Smooth muscle cell (in vitro differentiated cells): ENCODE data around the gene PCDHGA4. TPM values are rescaled to one million over a fixed set of nuclear protein-coding genes. Genes with fewer than 3 reads are reported as not detected.
"Not testable (repeated sequence)": the region's sequence is repeated elsewhere in the genome, so short reads cannot be mapped to it uniquely, and the experiment has no call there.

ENCODE experiments used
- DNase-seq: peaks from one replicate; lab custom pipeline; 2025; ENCODE audit not compliant: unreplicated experiment; lab: John Stamatoyannopoulos, UW
- H2AFZ ChIP-seq: fragments of 200-600 bp; sonication (generic); 2 replicates; pipeline ENCODE4 v1.6.0; 2016; ENCODE audit warnings: antibody characterized with exemption, low read depth, mild to moderate bottlenecking
- H3F3A ChIP-seq: fragments of 200-600 bp; sonication (generic); 2 replicates; pipeline ENCODE4 v1.6.0; 2017; ENCODE audit warnings: antibody characterized with exemption, low read depth
- H3K27ac ChIP-seq: fragments of 200-600 bp; sonication (generic); 2 replicates; pipeline ENCODE4 v1.5.1; 2016; ENCODE audit warnings: low read depth, mild to moderate bottlenecking
- H3K27me3 ChIP-seq: fragments of 200-600 bp; sonication (generic); 2 replicates; pipeline ENCODE4 v1.6.1; 2016; ENCODE audit warnings: low read depth, mild to moderate bottlenecking
- H3K36me3 ChIP-seq: fragments of 200-600 bp; sonication (generic); 2 replicates; pipeline ENCODE4 v1.5.1; 2016; ENCODE audit warnings: low read depth
- H3K4me1 ChIP-seq: fragments of 200-600 bp; sonication (generic); 2 replicates; pipeline ENCODE4 v1.5.1; 2016; ENCODE audit warnings: low read depth
- H3K4me2 ChIP-seq: fragments of 200-600 bp; sonication (generic); 2 replicates; pipeline ENCODE4 v1.6.0; 2016; ENCODE audit warnings: mild to moderate bottlenecking
- H3K4me3 ChIP-seq: fragments of 200-600 bp; sonication (generic); 2 replicates; pipeline ENCODE4 v1.5.1; 2016; ENCODE audit warnings: mild to moderate bottlenecking
- H3K79me2 ChIP-seq: fragments of 200-600 bp; sonication (generic); 2 replicates; pipeline ENCODE4 v1.6.0; 2016; ENCODE audit warnings: low read depth, mild to moderate bottlenecking
- H3K9ac ChIP-seq: fragments of 200-600 bp; sonication (generic); 2 replicates; pipeline ENCODE4 v1.6.0; 2016; ENCODE audit warnings: low read depth
- H3K9me3 ChIP-seq: fragments of 200-600 bp; sonication (generic); replicated peaks from 2 replicates; pipeline ENCODE4 v1.5.1; 2016; ENCODE audit warnings: low read depth
- H4K20me1 ChIP-seq: fragments of 200-600 bp; sonication (generic); 2 replicates; pipeline ENCODE4 v1.6.0; 2016; ENCODE audit warnings: low read depth
- WGBS: methylation state at CpG from one replicate; pipeline ENCODE4 v1.1.7; 2016; ENCODE audit warnings: low lambda C conversion rate; 5-methylcytosine and 5-hydroxymethylcytosine counted together
- polyA plus RNA-seq: library from polyadenylated mRNA; unstranded; fragments of >200 nt; fragmentation: Nextera tagmentation; extraction: Ambion mirVana; gene quantifications from 2 replicates; pipeline ENCODE4 v1.2.1, GENCODE V29; 2016
- total RNA-seq: library from RNA; depleted of rRNA; stranded (reverse); fragments of >200 nt; gene quantifications from 2 replicates; pipeline ENCODE4 v1.2.3, GENCODE V29; 2014
- TF ChIP-seq, protein P1 (sequence below): fragments of 200-600 bp; sonication (generic); IDR thresholded peaks from 2 replicates; pipeline ENCODE4 v1.5.1; 2017; ENCODE audit warnings: borderline replicate concordance, mild to moderate bottlenecking, antibody characterized with exemption; ENCODE audit not compliant: insufficient read depth, poor library complexity, severe bottlenecking

Gene PCDHGA4
- total and polyA plus RNA-seq, 2 experiments from 2014 or later: 0.58 TPM; not detected in 1

DNA sequence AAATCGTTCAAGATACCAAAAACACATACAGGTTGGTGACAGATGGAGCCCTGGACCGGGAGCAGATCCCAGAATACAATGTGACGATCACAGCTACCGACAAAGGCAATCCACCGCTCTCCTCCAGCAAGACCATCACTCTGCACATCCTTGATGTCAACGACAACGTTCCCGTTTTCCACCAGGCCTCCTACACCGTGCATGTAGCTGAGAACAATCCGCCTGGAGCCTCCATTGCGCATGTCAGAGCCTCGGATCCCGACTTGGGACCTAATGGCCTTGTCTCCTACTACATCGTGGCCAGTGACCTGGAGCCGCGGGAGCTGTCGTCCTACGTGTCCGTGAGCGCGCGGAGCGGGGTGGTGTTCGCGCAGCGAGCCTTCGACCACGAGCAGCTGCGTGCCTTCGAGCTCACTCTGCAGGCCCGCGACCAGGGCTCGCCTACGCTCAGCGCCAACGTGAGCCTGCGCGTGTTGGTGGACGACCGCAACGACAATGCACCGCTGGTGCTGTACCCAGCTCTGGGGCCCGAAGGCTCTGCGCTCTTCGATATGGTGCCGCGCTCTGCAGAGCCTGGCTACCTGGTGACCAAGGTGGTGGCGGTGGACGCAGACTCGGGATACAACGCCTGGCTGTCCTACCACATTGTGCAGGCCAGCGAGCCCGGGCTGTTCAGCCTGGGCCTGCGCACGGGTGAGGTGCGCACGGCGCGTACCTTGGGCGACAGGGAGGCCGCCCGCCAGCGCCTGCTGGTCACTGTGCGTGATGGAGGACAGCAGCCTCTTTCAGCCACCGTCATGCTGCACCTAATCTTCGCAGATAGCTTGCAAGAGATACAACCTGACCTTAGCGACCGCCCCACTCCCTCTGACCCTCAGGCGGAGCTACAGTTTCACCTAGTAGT is 17.0 kb downstream of the PCDHGA4 start:
- Histone ChIP-seq H2AFZ (no peak overlapping the region), H3K79me2 (no peaks in the 10 kb centered on the region), H3K4me2 (no peak overlapping the region), H3K4me1 (no peaks in the 10 kb centered on the region), H3K27me3 (no peaks in the 10 kb centered on the region), H3F3A (no peaks in the 10 kb centered on the region), H3K9ac (no peak overlapping the region), H4K20me1 (no peaks in the 10 kb centered on the region), H3K27ac (no peak overlapping the region), H3K4me3 (no peak overlapping the region), H3K9me3 (peaks cover 10% of the 10 kb centered on the region), H3K36me3 (no peaks in the 10 kb centered on the region)
- TF ChIP-seq, protein P1, sequence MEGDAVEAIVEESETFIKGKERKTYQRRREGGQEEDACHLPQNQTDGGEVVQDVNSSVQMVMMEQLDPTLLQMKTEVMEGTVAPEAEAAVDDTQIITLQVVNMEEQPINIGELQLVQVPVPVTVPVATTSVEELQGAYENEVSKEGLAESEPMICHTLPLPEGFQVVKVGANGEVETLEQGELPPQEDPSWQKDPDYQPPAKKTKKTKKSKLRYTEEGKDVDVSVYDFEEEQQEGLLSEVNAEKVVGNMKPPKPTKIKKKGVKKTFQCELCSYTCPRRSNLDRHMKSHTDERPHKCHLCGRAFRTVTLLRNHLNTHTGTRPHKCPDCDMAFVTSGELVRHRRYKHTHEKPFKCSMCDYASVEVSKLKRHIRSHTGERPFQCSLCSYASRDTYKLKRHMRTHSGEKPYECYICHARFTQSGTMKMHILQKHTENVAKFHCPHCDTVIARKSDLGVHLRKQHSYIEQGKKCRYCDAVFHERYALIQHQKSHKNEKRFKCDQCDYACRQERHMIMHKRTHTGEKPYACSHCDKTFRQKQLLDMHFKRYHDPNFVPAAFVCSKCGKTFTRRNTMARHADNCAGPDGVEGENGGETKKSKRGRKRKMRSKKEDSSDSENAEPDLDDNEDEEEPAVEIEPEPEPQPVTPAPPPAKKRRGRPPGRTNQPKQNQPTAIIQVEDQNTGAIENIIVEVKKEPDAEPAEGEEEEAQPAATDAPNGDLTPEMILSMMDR: no peak
- DNase-seq: no peak
- WGBS: 96% methylated on average over 69 of the region's 69 CpGs

DNA sequence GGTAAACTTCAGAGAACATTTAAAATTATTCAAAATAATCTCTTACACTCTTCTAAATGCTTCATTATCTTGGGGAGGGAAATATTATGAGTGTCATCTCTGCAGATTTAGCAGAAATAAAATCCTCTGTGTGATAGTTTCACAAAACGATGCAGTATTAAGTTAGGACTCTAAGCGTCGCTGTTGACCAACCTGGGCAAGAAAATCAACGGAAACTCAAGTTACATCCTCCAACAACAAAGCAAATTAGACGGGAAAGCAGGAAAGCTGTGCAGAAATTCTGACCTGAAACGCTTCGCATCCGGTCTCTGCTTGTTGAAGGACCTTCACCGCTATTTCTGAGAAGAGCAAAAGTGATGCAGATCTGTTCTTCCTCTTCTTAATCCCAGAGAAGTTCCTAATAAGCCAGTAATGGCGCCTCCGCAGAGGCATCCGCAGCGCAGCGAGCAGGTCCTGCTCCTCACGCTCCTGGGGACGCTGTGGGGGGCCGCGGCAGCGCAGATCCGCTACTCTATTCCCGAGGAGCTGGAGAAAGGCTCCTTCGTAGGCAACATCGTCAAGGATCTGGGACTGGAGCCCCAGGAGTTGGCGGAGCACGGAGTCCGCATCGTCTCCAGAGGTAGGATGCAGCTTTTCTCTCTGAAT is 19.0 kb downstream of the PCDHGA4 start, which contains the start of gene PCDHGA6:
Gene PCDHGA6 (plus strand): TSS at position 219 of the 645 bp plus-strand sequence. CDS start 193 bp downstream, at position 412.
- peaks cover 14% of the 10 kb centered on the region for H3K9me3 ChIP-seq
- no peaks in the 10 kb centered on the region for H3K4me1 ChIP-seq
- no peaks in the 10 kb centered on the region for H4K20me1 ChIP-seq
- no peak within 1 kb of the TSS for H3K4me2 ChIP-seq
- H3K27ac ChIP-seq: no peak within 1 kb of the TSS
- no peaks in the 10 kb centered on the region for H3K27me3 ChIP-seq
- no peaks in the 10 kb centered on the region for H3K36me3 ChIP-seq
- 95% methylated on average over 27 of the region's 27 CpGs for WGBS
- H3K79me2 ChIP-seq: no peaks in the 10 kb centered on the region
- no peak within 1 kb of the TSS for H2AFZ ChIP-seq
- H3K9ac ChIP-seq: no peak within 1 kb of the TSS
- H3F3A ChIP-seq: no peaks in the 10 kb centered on the region
- no peak within 1 kb of the TSS for H3K4me3 ChIP-seq
- TF ChIP-seq, protein P1: no peak
- no peak for DNase-seq

DNA sequence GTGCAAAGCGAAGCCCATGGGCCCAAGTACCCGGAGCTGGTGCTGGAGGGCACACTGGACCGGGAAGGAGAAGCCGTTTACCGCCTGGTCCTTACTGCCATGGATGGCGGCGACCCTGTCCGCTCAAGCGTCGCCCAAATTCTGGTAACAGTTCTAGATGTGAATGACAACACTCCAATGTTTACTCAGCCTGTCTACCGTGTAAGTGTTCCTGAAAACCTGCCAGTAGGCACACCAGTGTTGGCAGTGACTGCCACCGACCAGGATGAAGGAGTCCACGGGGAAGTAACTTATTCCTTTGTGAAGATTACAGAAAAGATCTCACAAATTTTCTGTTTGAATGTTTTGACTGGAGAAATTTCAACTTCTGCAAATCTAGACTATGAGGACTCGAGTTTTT is 19.8 kb downstream of the PCDHGA4 start:
- H3K27ac ChIP-seq: no peak overlapping the region
- DNase-seq: no peak
- no peaks in the 10 kb centered on the region for H3K27me3 ChIP-seq
- TF ChIP-seq, protein P1: no peak
- no peaks in the 10 kb centered on the region for H3K36me3 ChIP-seq
- no peaks in the 10 kb centered on the region for H3F3A ChIP-seq
- no peak overlapping the region for H3K4me3 ChIP-seq
- H3K9ac ChIP-seq: no peak overlapping the region
- no peaks in the 10 kb centered on the region for H3K79me2 ChIP-seq
- H3K9me3 ChIP-seq: peaks cover 14% of the 10 kb centered on the region
- H3K4me1 ChIP-seq: no peaks in the 10 kb centered on the region
- 90% methylated on average over 14 of the region's 14 CpGs for WGBS
- no peaks in the 10 kb centered on the region for H4K20me1 ChIP-seq
- no peak overlapping the region for H2AFZ ChIP-seq
- no peak overlapping the region for H3K4me2 ChIP-seq

DNA sequence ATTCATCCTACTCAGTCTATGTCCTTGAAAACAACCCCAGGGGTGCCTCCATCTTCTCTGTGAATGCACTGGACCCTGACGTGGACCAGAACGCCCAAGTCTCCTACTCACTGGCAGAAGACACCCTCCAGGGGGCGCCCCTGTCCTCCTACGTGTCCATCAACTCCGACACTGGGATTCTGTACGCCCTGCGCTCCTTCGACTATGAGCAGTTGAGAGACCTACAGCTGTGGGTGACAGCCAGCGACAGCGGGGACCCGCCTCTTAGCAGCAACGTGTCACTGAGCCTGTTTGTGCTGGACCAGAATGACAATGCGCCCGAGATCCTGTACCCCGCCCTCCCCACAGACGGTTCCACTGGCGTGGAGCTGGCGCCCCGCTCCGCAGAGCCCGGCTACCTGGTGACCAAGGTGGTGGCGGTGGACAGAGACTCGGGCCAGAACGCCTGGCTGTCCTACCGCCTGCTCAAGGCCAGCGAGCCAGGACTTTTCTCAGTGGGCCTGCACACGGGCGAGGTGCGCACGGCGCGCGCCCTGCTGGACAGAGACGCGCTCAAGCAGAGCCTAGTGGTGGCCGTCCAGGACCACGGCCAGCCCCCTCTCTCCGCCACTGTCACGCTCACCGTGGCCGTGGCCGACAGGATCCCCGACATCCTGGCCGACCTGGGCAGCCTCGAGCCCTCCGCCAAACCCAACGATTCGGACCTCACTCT is 20.8 kb downstream of the PCDHGA4 start:
- DNase-seq, H4K20me1 ChIP-seq, H3K27me3 ChIP-seq, H2AFZ ChIP-seq, H3K4me1 ChIP-seq, H3K27ac ChIP-seq, H3F3A ChIP-seq, H3K79me2 ChIP-seq, H3K4me3 ChIP-seq, H3K36me3 ChIP-seq, H3K4me2 ChIP-seq, H3K9ac ChIP-seq: not testable (repeated sequence)
- 96% methylated on average over 35 of the region's 48 CpGs for WGBS
- peaks cover 14% of the 10 kb centered on the region for H3K9me3 ChIP-seq
